ENCODE measurements around the gene LMX1B.
A peak's percentile ranks its signal among the peaks of the same experiment; 100 is the strongest.

Gene LMX1B

DNA sequence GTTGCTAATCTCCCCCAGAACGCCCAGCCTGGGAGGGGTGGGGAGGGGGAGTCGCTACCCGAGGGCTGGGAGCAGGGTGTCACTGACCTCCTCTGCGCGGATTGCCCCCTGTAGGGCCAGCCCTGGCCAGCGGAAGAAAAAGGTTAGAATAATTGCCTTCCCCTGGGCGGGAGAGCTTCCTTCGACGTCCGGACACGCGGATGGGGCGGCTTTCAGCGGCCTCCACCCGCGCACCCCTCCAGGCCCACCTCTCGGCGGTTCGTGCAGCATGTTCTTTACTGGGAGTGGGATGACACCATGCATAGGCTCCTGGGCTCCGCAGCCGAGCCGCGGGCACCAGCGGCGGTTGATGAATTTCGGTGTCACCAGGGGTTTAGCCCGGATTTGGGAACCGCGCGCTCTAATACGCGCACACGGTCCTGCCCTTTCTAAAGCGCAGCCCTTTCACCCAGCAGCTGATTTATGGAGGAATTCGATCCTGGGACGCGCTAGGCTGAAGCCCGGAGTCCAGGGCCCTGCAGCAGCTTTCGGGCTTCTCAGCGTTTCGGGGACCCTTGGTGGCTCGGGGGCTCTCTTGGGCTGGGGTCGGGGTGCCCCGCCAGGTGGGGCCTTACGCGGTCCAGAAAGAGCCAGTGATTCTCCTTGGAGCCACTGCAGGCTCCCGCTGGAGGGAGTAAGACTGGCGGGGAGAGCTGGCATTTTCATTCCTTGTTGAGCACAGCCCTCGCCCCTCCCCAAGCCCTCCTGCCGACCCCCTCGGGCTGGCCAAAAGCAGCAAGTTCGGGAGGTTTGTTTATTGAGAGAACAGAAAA, 10.1 kb downstream of the LMX1B start:
- H3K4me1 ChIP-seq (ENCODE audit: control insufficient read depth, insufficient read depth, low read length, poor library complexity, severe bottlenecking): peaks cover 24% of the 10 kb centered on the region
- no peak for DNase-seq
- no peaks in the 10 kb centered on the region for H3K9me3 ChIP-seq (ENCODE audit: control insufficient read depth, low read length)
- no peaks in the 10 kb centered on the region for H3K36me3 ChIP-seq (ENCODE audit: control insufficient read depth, insufficient read depth, low read length)
- H3K4me3 ChIP-seq (ENCODE audit: insufficient read depth, low read depth, low read length, poor library complexity, severe bottlenecking): no peak overlapping the region
- H3K27ac ChIP-seq (ENCODE audit: insufficient read depth, low read length, poor library complexity, severe bottlenecking): no peak overlapping the region
- H3K27me3 ChIP-seq (replicated peaks; ENCODE audit: control insufficient read depth, insufficient read depth, low read length, poor library complexity, severe bottlenecking): peaks cover 84% of the 10 kb centered on the region

DNA sequence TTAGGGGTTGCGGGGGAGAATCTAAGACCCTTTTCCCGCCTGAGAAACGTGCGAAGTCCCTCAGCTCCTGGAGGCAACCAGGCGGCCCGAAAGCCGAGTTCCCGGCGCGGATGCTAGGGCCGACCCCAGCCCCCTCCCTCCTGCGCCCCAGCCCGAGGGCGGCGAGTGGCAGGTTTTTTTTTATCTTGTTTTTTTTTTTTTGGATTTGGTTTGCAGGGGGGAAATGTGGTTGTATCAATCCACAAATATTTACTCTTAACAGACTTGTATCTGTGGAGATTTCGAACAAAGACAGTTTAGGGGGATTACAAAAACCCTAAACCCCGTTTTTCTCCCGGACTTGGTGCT, 10.7 kb downstream of the LMX1B start:
- peaks cover 82% of the 10 kb centered on the region for H3K27me3 ChIP-seq (replicated peaks; ENCODE audit: control insufficient read depth, insufficient read depth, low read length, poor library complexity, severe bottlenecking)
- no peak for DNase-seq

DNA sequence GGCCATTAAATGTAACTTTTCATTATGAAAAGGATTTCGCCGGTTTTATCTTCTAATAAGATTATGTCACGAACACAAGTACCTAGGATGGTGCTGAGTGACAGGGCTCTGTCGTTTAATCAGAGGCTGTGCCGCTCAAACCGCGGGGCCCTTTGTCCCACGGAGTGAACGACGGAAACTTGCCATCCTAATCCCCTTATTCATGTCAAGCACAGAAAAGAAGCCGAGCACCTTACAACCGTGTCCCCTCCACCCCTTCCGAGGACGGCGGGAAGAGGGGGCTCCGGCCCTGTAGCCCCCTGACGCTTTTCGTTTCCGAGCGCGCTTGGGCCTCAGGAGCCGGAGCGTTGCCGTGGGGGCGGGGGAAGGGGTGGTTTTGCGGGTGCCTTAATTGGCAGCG, 11.2 kb downstream of the LMX1B start:
- no peak for DNase-seq
- peak overlapping the region; percentile 58 for H3K4me3 ChIP-seq (ENCODE audit: insufficient read depth, low read depth, low read length, poor library complexity, severe bottlenecking)
- H3K27ac ChIP-seq (ENCODE audit: insufficient read depth, low read length, poor library complexity, severe bottlenecking): no peak overlapping the region
- peaks cover 24% of the 10 kb centered on the region for H3K4me1 ChIP-seq (ENCODE audit: control insufficient read depth, insufficient read depth, low read length, poor library complexity, severe bottlenecking)
- H3K9me3 ChIP-seq (ENCODE audit: control insufficient read depth, low read length): no peaks in the 10 kb centered on the region
- peaks cover 81% of the 10 kb centered on the region for H3K27me3 ChIP-seq (replicated peaks; ENCODE audit: control insufficient read depth, insufficient read depth, low read length, poor library complexity, severe bottlenecking)
- no peaks in the 10 kb centered on the region for H3K36me3 ChIP-seq (ENCODE audit: control insufficient read depth, insufficient read depth, low read length)

More for the DNA sequence above, 10.7 kb downstream of the LMX1B start:
- peaks cover 24% of the 10 kb centered on the region for H3K4me1 ChIP-seq (ENCODE audit: control insufficient read depth, insufficient read depth, low read length, poor library complexity, severe bottlenecking)
- H3K9me3 ChIP-seq (ENCODE audit: control insufficient read depth, low read length): no peaks in the 10 kb centered on the region
- no peaks in the 10 kb centered on the region for H3K36me3 ChIP-seq (ENCODE audit: control insufficient read depth, insufficient read depth, low read length)
- H3K27ac ChIP-seq (ENCODE audit: insufficient read depth, low read length, poor library complexity, severe bottlenecking): no peak overlapping the region
- H3K4me3 ChIP-seq (ENCODE audit: insufficient read depth, low read depth, low read length, poor library complexity, severe bottlenecking): no peak overlapping the region

DNA sequence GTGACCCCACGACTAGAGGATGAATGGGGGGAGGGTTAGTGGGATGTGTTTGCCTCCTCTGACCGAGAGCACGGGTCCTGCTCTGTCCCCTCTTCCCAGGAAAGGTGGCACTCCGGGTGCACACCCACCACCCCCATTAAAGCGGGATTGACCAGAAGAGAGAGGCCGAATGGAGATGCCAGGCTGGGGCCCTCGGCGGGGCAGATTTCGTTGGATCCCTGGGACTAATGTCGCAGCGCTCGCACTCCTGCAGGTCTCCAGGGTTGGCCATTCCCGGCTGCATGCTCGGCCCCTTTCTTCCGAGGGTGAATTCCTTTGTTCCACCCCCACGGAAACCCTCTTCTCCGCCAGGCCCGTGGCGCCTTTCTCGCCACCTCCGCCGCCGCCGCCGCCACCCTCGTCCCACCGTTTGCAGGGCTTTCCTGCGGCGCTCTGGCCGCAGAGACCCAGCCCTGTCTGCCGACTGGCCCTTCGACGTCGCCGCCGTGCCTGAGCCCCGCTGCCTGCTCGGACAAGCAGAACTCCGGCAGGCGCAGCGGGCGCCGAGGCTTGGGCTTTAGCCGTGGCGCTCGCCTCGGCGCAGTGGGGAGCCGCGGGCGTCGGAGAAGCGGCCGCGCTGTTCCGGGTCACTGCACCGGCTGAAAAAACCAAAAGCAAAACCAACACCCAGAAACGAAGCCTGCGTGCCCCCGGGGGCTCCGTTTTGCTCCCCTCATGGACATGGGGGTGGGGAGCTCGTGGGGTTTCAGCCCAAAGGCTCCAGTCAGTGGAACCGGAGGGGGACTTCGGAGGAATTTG, 11.8 kb downstream of the LMX1B start:
- no peaks in the 10 kb centered on the region for H3K9me3 ChIP-seq (ENCODE audit: control insufficient read depth, low read length)
- no peaks in the 10 kb centered on the region for H3K36me3 ChIP-seq (ENCODE audit: control insufficient read depth, insufficient read depth, low read length)
- H3K4me3 ChIP-seq (ENCODE audit: insufficient read depth, low read depth, low read length, poor library complexity, severe bottlenecking): peak overlapping the region; percentile 58
- DNase-seq: no peak
- no peak overlapping the region for H3K27ac ChIP-seq (ENCODE audit: insufficient read depth, low read length, poor library complexity, severe bottlenecking)
- peaks cover 24% of the 10 kb centered on the region for H3K4me1 ChIP-seq (ENCODE audit: control insufficient read depth, insufficient read depth, low read length, poor library complexity, severe bottlenecking)
- H3K27me3 ChIP-seq (replicated peaks; ENCODE audit: control insufficient read depth, insufficient read depth, low read length, poor library complexity, severe bottlenecking): peaks cover 81% of the 10 kb centered on the region

DNA sequence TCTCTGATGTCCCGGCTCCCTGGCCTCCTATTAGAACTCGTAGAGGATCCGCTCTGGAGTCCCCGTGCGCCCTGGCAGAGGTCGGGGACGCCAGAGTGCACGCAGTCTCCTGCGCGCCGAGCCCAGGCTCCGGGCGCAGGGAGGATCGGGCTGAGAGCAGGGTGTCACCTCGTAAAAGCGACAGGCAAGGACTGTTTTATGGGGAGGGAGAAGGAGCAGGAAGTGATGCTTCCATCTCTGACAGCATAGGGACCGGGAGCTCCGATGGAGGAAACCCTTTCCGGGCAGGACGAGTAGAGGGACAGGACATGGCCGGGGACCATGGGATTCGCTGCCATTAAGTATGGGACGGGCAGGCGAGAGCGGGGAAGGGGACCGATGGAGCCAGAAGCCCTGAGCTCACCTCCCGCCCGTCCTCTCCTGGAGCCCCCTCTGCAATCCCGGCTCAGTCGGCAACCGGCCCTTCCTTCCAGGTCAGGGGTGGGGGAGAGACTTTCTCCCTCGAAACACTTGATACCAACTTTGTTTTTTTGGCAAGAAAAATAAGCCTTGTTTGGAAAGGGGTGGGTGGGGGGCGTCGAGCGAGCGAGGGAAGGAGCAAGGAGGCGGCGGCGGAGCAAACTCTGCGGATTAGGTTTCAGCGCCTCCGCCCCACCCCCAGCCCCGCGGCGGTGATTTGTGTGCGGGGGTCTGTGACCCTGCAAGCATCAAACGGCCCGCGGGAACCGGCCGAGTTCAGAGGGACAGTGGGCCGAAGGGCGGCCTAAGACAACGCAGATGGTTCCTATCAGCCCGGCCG, 12.6 kb downstream of the LMX1B start:
- H3K27me3 ChIP-seq (replicated peaks; ENCODE audit: control insufficient read depth, insufficient read depth, low read length, poor library complexity, severe bottlenecking): peaks cover 85% of the 10 kb centered on the region
- peaks cover 24% of the 10 kb centered on the region for H3K4me1 ChIP-seq (ENCODE audit: control insufficient read depth, insufficient read depth, low read length, poor library complexity, severe bottlenecking)
- peak overlapping the region; percentile 58 for H3K4me3 ChIP-seq (ENCODE audit: insufficient read depth, low read depth, low read length, poor library complexity, severe bottlenecking)
- DNase-seq: no peak
- H3K36me3 ChIP-seq (ENCODE audit: control insufficient read depth, insufficient read depth, low read length): no peaks in the 10 kb centered on the region
- H3K9me3 ChIP-seq (ENCODE audit: control insufficient read depth, low read length): no peaks in the 10 kb centered on the region
- H3K27ac ChIP-seq (ENCODE audit: insufficient read depth, low read length, poor library complexity, severe bottlenecking): no peak overlapping the region

DNA sequence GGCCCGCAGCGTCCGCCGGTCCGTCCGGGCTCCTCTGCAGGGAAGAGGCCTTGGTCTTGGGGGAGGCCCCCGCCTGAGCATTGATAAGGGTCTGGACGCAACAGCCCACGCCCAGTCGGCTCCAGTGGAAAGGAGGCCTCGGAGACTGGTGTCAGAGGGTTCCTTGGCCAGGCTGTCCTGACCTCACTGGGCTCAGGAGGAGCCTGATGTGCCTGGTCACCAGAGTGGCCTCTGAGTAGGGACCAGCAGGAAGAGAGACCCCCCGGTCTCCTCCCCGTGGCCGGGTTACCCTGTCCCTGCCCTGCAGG, 13.2 kb downstream of the LMX1B start:
- Histone ChIP-seq H3K4me3 (ENCODE audit: insufficient read depth, low read depth, low read length, poor library complexity, severe bottlenecking) (no peak overlapping the region), H3K27ac (ENCODE audit: insufficient read depth, low read length, poor library complexity, severe bottlenecking) (no peak overlapping the region), H3K4me1 (ENCODE audit: control insufficient read depth, insufficient read depth, low read length, poor library complexity, severe bottlenecking) (peaks cover 24% of the 10 kb centered on the region), H3K27me3 (replicated peaks; ENCODE audit: control insufficient read depth, insufficient read depth, low read length, poor library complexity, severe bottlenecking) (peaks cover 80% of the 10 kb centered on the region), H3K9me3 (ENCODE audit: control insufficient read depth, low read length) (no peaks in the 10 kb centered on the region), H3K36me3 (ENCODE audit: control insufficient read depth, insufficient read depth, low read length) (no peaks in the 10 kb centered on the region)
- no peak for DNase-seq

DNA sequence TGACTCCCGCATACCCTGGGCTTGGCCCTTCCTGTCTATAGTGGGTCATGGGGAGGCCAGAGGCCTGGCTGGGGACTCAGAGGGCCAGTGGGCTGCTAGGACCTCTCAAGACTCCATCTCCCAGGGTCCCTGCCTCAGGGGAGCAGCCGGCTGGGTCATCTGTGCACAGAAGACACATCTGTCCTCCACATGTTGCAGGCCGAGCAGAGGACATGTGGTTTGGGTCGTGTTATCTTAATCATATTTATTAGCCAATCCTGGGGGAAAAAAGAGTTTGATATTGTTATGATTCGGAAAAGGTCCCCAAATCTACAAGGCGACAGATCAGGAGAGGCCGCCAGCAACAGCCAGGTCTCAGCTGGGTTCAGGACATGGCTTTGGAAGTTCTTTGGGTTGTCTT, 14.4 kb downstream of the LMX1B start:
- Histone ChIP-seq H3K4me3 (ENCODE audit: insufficient read depth, low read depth, low read length, poor library complexity, severe bottlenecking) (no peak overlapping the region), H3K27ac (ENCODE audit: insufficient read depth, low read length, poor library complexity, severe bottlenecking) (no peak overlapping the region), H3K9me3 (ENCODE audit: control insufficient read depth, low read length) (no peaks in the 10 kb centered on the region), H3K4me1 (ENCODE audit: control insufficient read depth, insufficient read depth, low read length, poor library complexity, severe bottlenecking) (peaks cover 24% of the 10 kb centered on the region), H3K27me3 (replicated peaks; ENCODE audit: control insufficient read depth, insufficient read depth, low read length, poor library complexity, severe bottlenecking) (peaks cover 73% of the 10 kb centered on the region), H3K36me3 (ENCODE audit: control insufficient read depth, insufficient read depth, low read length) (no peaks in the 10 kb centered on the region)
- DNase-seq: no peak

DNA sequence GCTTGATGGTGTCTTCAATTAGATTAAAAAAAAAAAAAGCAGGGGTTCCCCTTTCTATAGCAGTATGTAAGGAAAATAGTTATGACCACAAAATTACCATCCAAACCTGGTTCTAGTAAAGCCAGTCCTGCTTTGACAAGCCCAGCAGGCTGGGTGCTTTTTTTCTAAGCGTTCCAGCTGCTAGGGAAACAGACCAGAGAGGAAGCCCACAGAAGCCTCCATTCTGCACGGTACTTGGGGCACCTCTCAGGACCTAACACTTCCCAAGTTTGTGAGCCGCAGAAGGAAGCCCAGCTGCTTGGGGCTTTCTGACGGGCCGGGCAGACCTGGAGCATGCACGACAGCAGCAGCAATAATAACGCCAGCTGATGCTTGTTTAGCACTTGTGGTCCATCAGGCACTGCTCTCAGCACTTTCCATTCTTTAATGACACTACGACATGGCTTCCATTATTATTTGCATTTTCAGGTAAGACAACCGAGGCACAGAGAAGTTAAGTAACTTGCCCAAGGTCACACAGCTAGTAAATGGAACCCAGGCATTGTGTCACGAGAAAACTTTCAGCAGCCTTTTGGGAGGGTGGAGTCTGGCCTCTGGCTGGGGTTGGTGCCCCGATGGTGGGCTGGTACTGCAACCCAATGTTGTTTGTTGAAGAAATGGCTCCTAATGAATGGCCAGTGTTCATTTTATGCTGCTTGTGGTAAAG, 15.4 kb downstream of the LMX1B start:
- peaks cover 63% of the 10 kb centered on the region for H3K27me3 ChIP-seq (replicated peaks; ENCODE audit: control insufficient read depth, insufficient read depth, low read length, poor library complexity, severe bottlenecking)
- H3K36me3 ChIP-seq (ENCODE audit: control insufficient read depth, insufficient read depth, low read length): no peaks in the 10 kb centered on the region
- H3K27ac ChIP-seq (ENCODE audit: insufficient read depth, low read length, poor library complexity, severe bottlenecking): no peak overlapping the region
- DNase-seq: no peak
- H3K4me3 ChIP-seq (ENCODE audit: insufficient read depth, low read depth, low read length, poor library complexity, severe bottlenecking): no peak overlapping the region
- H3K4me1 ChIP-seq (ENCODE audit: control insufficient read depth, insufficient read depth, low read length, poor library complexity, severe bottlenecking): peaks cover 22% of the 10 kb centered on the region
- no peaks in the 10 kb centered on the region for H3K9me3 ChIP-seq (ENCODE audit: control insufficient read depth, low read length)

DNA sequence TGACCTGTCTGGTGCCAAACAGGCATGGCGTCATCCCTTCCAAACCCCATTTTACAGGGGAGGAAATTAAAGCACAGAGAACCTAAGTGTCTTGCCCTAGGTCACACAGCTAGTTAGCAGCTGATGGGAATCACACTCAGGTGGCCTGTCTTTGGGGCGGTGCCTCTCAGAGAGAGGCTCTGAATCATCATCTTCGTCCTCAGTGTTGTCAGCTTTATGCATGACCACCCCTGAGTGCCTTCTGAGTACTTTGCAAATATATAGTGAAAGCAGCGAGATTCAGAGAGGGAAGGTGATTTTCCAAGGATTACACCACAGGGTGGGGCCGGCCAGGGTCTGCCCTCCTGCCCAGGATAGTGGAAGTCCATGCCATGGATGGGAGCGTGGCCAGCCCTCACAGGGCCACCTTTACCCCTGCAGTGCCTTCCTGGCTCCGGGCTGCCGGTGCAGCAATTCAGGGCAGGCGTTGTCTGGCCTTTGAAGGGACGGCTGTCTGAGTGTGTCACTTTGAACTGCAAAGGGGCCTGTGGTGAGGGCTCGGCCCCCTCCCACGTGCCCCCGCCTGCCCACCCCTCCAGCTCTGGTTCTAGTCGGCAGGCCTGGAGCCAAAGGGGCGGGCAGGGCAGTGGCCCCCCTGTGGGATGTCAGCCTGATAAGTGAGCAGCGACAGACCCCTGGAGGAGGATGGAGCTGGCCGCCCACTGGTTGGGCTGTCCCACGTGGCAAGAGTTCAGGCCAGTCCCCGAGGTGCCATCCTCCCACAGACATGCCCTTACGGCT, 16.9 kb downstream of the LMX1B start:
- peaks cover 49% of the 10 kb centered on the region for H3K27me3 ChIP-seq (replicated peaks; ENCODE audit: control insufficient read depth, insufficient read depth, low read length, poor library complexity, severe bottlenecking)
- H3K4me1 ChIP-seq (ENCODE audit: control insufficient read depth, insufficient read depth, low read length, poor library complexity, severe bottlenecking): peaks cover 12% of the 10 kb centered on the region
- no peak for DNase-seq
- H3K27ac ChIP-seq (ENCODE audit: insufficient read depth, low read length, poor library complexity, severe bottlenecking): no peak overlapping the region
- H3K4me3 ChIP-seq (ENCODE audit: insufficient read depth, low read depth, low read length, poor library complexity, severe bottlenecking): no peak overlapping the region
- no peaks in the 10 kb centered on the region for H3K9me3 ChIP-seq (ENCODE audit: control insufficient read depth, low read length)
- no peaks in the 10 kb centered on the region for H3K36me3 ChIP-seq (ENCODE audit: control insufficient read depth, insufficient read depth, low read length)

Measured in effector memory CD4-positive, alpha-beta T cell (primary cell).